ENCODE measurements around the gene VARS2.

VARS2 gene

DNA sequence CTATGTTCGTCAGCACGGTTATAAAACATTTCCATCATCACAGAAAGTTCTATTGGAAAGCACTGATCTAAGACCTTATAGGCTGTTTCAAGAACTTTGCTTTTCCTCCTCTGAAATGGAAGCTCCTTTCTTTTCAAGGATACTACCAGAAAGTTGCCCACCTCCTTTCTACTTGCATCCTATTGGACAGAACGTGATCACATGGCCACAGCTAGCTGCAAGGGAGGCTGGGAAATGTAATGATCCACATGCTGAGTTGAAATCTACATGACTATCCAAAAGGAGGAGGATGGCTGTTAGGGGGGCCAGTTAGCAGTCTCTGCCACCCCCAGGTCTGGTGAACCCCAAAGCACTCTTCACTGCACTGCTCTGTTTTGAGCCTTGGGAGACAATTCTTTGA, 14.6 kb downstream of the VARS2 start:
- DNase-seq (ENCODE audit: low read depth, low spot score): no peak

DNA sequence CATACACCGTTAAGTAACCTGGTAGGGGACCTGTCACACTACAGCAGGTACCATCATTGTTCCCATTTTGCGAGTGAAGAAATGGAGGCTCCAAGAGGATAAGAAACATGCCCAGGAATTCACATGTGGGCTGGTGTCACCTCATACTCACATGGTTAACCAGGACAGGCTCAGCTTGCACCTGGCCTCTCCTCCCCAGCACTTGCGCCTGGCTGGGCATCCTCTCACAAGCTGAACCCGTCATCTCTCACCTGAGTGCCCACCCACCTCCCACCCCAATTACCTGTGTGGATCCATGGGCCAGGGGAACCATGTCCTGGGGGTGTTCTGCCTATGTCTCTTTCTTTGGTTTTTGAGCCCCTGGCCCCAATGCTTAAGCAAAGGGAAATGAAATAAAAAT, 16.5 kb downstream of the VARS2 start:
- no peak for DNase-seq (ENCODE audit: low read depth, low spot score)

- no peak for DNase-seq (ENCODE audit: low read depth, low spot score)
Observed at GRCh38 chr6:30931272-30931671, 17.2 kb downstream of the VARS2 start.

DNA sequence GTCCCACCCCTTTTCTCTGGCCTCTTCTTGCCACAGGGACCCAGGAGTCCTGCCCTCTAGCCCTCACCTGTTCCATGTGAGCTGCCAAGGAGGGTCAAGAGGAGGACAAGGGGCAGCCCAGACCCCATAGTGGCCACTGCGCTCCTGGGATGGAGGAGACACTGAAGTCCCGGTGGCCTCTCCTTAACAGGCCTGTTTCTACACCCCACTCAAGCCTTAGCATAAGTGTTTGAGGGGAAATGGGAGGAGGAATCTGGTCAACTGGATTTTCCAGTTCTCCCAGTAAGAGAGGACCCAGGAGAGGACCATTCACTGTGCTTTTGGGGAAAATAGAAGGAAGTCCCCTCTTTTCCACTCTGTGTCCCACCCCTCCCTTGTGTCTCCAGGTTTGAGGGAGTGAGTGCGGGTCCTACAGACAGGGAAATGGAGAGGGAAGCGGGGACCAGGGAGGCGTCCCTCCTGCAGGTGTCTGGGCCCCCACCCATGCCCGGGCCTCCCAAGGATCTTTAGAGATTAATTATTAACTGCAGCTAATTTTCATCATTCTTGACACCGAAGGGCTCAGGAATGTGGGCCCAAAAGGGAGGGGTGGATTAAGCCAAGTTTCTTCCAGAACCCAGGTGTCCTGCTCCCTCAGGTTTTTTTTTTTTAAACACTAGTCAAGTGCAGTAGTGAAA, 18.1 kb downstream of the VARS2 start, which contains the start of gene SFTA2:
Gene SFTA2 (minus strand): TSS at position 202 of the 677 bp plus-strand sequence. CDS start 74 bp downstream, at position 128.
- no peak for DNase-seq (ENCODE audit: low read depth, low spot score)

DNA sequence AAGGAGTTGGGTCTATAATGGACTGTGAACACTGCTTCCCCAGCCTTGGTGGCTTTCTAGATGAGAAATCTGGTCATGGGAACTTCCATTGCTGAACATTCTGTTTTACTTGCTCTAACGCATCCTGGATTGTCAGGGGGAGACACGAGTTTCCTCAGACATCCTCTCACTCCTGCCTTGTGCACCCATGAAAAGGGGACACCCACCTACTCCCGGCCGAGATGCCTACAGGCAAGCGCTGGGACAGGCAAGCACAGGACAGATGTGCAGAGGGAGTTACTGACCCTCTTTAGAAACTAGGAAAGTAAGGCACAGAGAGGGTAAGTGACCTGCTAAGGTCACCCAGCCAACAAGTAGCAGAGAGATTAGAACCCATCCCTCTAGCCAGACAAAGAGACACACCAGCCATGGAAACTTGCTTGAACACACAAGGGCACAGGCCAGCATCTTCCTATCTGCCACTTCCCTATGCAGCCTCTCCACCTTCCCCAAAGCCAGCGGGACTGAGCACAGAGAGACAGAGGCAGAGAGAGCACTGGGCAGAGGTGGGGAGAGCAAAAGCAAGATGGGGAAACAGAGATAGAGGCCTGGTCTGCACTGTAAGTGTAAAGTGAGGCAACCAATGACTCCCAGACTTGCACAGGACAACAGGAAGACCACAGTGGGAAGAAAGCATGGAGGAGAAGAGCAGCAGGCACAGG, 18.8 kb downstream of the VARS2 start:
- no peak for DNase-seq (ENCODE audit: low read depth, low spot score)

DNA sequence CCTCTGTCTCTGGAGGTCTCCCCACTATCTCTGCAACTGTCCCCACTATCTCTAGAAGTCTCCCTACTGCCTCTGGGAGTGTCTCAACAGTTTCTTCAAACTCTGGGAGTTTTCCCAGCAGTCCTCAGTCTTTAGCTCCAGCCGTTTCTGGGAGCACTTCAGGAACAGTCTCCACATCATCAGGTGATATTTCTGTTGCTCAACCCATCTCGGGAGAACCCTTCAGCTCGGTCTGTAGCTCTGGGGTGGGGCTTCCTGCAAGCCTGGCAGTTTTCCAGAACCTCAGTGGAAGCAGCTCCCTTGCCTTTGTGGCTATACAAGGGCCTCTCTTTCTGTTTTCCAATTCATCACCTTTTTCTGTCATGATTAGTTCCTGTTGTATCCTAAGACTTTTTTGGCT, 21.0 kb downstream of the VARS2 start:
- no peak for DNase-seq (ENCODE audit: low read depth, low spot score)

DNA sequence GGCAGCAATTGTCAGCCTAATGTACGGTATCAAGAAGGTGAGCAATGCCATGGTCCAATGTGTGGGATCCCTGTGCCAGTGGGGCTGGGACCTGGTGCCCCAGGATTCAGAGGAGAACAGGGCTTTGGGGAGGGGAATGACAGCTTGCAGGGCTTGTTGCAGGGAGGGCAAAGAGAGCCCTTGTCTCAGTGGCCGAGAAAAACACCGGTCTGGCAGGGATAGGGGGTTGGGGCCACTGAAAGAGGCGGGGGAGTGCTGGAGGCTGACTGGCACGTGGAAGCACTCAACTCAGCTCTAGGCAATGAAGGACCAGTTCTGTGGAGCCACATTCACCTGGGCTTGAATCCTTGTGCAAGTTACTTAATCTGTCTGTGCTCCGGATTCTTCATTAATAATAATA, 23.2 kb downstream of the VARS2 start:
- no peak for DNase-seq (ENCODE audit: low read depth, low spot score)

- no peak for DNase-seq (ENCODE audit: low read depth, low spot score)
Observed at GRCh38 chr6:30938730-30939129, 24.7 kb downstream of the VARS2 start.

DNA sequence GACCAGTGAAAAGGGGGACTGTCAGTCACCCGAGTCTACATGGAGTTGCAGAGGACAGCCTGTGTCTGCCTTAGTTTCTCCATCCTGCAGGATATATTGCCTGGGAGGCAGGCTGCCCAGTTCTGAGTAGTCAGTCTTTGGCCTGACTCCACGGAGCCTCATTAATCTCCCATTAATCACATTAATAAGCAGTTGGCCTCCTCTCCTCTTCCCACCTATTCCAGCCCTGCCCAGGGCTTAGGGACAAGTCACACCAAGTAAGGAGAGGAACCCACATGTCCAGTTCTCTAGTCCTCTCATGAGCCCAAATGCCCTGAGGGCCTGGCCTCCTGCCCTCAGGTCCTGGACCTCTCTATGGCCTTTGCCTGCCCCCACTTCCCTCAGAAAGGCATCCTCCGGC, 25.4 kb downstream of the VARS2 start:
- no peak for DNase-seq (ENCODE audit: low read depth, low spot score)

- no peak for DNase-seq (ENCODE audit: low read depth, low spot score)
Observed at GRCh38 chr6:30940361-30940986, 26.4 kb downstream of the VARS2 start, which contains the start of gene MUCL3. Gene MUCL3, plus strand, starts transcription at chr6:30940973. Its CDS starts 27 bp downstream, at chr6:30941000.

DNA sequence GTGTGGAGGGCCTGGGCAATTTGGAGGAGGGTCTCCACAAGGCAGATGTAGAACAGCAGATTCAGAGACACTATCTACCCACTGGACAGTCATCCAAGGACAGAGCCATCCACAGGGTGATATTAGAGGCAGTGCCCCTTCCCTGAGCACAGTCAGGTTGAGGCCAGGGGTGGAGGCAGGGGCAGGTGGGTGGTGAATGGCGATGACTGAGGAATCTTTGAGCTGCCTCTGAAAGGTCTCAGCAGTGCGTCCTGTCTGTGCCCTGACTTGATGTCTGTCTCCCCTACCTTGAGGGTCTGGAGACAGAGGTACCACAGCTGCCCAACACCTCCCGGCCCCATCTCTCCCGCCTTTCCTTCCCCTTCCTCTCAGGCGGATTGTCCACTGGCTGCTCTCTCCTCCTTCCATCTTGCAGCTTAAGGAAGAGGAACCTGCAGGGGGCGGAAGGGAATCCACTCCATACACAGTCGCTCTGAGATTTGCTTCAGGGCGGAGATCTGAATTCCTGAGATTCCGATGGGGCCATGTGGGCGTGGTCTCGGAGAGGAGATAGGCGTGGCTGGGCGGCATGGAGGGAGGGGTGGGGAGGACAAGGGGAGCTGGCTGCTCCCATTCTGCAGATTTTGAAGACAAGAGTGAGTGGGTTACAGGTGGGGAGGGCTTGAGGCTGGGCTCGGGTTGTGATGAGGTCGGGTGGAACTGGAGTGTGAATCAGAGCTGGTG, 28.5 kb downstream of the VARS2 start:
- DNase-seq (ENCODE audit: low read depth, low spot score): peak; percentile 89

- DNase-seq (ENCODE audit: low read depth, low spot score): no peak
Observed at GRCh38 chr6:30944051-30944450, 30.0 kb downstream of the VARS2 start.

DNA sequence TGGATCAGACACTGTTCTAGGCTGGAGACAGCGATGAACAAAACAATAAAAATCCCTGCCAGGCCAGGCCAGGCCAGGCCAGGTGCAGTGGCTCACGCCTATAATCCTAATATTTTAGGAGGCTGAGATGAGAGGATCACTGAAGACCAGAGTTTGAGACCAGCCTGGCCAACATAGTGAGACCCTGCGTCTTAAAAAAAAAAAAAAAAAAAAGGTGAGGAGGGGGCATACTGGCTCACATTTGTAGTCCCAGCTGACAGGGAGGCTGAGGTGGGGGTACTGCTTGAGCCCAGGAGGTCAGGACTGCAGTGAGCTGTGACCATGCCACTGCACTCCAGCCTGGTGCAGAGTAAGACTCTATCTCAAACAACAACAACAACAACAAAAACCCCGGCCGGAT, 31.2 kb downstream of the VARS2 start:
- DNase-seq (ENCODE audit: low read depth, low spot score): no peak

DNA sequence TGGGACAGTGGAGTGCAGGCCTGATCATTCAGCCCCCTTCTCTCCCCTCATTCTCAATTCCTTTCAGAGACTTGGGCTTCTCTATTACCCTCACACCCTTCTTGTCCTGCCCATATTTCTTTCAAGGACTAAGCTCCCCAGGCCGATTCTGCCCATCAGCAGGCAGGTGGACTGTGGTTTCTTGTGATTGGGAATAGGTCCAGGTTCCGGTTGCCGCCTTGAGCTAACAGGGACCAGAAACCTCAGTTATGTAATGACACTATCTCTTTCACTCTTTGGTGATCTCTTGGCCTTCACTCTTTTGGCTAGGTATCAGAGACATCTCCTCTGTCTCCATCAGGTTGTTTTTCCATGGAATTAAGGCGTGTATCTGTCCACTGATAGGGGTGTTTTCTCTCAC, 33.2 kb downstream of the VARS2 start:
- DNase-seq (ENCODE audit: low read depth, low spot score): no peak

GRCh38 chr6:30948811-30949210, 34.8 kb downstream of the VARS2 start:
- DNase-seq (ENCODE audit: low read depth, low spot score): no peak

GRCh38 chr6:30951907-30952469, 38.0 kb downstream of the VARS2 start:
- no peak for DNase-seq (ENCODE audit: low read depth, low spot score)

DNA sequence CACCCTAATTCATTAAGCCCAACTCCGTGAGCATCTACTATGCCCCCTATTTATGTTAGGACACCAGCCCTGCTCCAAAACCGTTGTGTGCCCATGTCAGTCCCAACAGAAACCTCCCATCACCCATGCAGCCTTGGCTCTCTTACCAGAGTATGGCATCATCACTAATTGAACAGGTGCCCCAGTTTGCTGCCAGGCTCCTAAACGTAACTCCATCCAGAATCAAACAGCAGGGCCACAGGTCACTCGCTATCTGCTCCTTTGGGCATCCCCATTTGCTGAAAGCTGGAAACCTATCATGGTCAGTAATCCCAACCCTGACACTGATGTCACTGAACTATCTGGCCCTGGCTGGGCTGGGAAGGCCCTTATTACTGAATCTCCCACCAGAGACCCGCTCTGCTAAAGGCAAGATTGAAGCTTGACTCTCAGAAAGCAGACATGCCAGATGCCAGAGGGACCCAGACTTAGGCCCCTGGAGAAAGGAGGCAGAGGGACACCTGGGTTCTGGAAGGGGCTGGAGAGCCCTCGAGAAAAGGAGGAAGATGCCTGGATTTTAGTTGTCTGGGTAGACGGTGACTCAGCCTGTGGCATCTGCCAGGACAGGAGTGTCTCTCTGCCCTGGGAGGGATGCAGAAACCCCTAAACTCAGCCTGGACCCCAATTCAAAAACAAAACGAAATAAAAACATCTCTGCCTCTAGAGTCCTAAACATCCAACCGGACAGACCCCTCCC, 40.8 kb downstream of the VARS2 start:
- no peak for DNase-seq (ENCODE audit: low read depth, low spot score)

DNA sequence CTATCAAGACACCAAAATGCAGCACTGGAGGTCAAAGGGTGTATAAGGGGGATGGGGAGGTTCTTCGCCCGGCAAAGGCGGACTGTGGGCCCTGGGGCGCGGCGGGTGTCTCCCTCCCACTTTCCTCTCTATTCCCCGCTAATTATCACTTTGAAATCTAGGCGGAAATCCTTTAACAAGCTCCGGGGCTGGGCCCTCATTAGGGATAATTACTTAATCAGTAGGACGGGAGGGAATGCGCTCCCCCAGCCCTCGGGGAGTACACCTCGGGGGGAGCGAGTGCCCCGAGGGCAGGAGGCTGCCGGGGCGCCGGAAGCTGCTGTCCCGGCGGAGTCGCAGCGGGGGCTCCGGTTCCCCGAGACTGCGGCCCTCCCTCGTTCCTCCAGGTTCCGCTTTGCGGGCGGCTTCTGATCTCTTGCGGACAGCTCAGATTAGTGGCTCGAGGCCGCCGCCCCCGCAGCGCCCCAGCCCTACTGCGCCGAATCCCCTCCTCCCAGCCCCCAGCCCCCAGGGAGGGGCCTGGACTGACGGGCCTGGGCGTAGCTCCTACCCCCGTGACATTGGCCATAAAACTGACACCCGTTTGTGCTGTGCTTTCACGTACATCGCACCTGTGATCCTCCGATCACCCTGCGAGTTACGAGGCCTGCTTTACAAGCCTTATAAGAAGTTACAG, 41.5 kb downstream of the VARS2 start:
- DNase-seq (ENCODE audit: low read depth, low spot score): no peak

DNA sequence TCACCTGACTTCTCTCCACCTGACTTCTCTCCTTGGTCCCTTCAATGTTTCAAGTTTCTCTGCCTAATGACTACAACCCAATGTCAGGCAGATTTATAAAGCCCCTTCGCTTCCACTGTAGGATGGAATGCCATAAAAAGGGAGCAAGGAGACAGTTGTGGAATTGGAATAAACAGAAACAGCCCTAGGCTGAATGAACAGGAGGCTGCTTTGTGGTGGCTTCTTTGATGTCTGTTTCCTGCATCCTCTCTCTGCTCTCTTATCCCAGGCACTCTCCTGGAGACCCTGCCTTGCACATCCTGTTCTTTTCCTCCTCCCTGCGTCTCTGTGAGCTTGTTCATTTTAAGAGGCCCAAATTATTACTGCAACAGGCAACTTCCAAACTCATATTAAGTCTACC, 43.7 kb downstream of the VARS2 start:
- DNase-seq (ENCODE audit: low read depth, low spot score): no peak

GRCh38 chr6:30960907-30961673, 47.1 kb downstream of the VARS2 start:
- no peak for DNase-seq (ENCODE audit: low read depth, low spot score)
